IMR-90 (cell line): ENCODE measurements around the gene FZD4. TPM values are rescaled to one million over a fixed set of nuclear protein-coding genes. Genes with fewer than 3 reads are reported as not detected.

ENCODE experiments used
- ATAC-seq: fragments of 200-7000 bp; cut with Tn5 transposase; 2 replicates; pipeline ENCODE4 v1.9.1; 2020; ENCODE audit warnings: low read depth, mild to moderate bottlenecking, moderate library complexity
- BruUV-seq: library from RNA; stranded (reverse); fragments of 400-500 nt; replicated peaks from 2 replicates; lab custom pipeline; 2021; lab: Mats Ljungman, UMichigan
- CTCF ChIA-PET: fragments of 300-600 bp; formaldehyde crosslinking; extraction: SDS; loops from one replicate; lab custom pipeline; 2021; ENCODE audit warnings: antibody characterized with exemption; lab: Yijun Ruan, JAX
- POLR2A ChIA-PET: fragments of 300-600 bp; sonication (Branson Sonifier 250); formaldehyde crosslinking; loops from one replicate; lab custom pipeline; 2022; ENCODE audit warnings: antibody characterized with exemption; ENCODE audit not compliant: unreplicated experiment; lab: Charles Lee
- DNase-seq: peaks from one replicate; pipeline ENCODE4 v3.0.0; 2013
- H2AFZ ChIP-seq: replicated peaks from 2 replicates; pipeline ENCODE3; 2013; ENCODE audit warnings: low read length, mild to moderate bottlenecking; ENCODE audit not compliant: poor library complexity
- H2AK5ac ChIP-seq: 2 replicates; pipeline ENCODE4 v1.6.1; 2013; ENCODE audit warnings: low read depth, low read length, inconsistent platforms
- H2AK9ac ChIP-seq: replicated peaks from 2 replicates; pipeline ENCODE3; 2013; ENCODE audit warnings: mild to moderate bottlenecking, low read depth, low read length, moderate library complexity; ENCODE audit not compliant: poor library complexity
- H2BK120ac ChIP-seq: 2 replicates; pipeline ENCODE4 v1.6.1; 2013; ENCODE audit warnings: low read depth, low read length, inconsistent platforms
- H2BK15ac ChIP-seq: 3 replicates; pipeline ENCODE4 v1.6.1; 2013; ENCODE audit warnings: low read depth, low read length, inconsistent platforms
- H2BK20ac ChIP-seq: 2 replicates; pipeline ENCODE4 v1.6.1; 2013; ENCODE audit warnings: low read depth, mild to moderate bottlenecking, inconsistent platforms, low read length, moderate library complexity
- H2BK5ac ChIP-seq: 2 replicates; pipeline ENCODE4 v1.6.1; 2013; ENCODE audit warnings: mild to moderate bottlenecking, low read depth, low read length, inconsistent platforms; ENCODE audit not compliant: poor library complexity, severe bottlenecking
- H3K14ac ChIP-seq: replicated peaks from 2 replicates; pipeline ENCODE4 v1.6.1; 2013; ENCODE audit warnings: low read depth, low read length, inconsistent platforms
- H3K18ac ChIP-seq: 2 replicates; pipeline ENCODE4 v1.6.1; 2013; ENCODE audit warnings: low read depth, low read length, control low read depth
- H3K23ac ChIP-seq: 2 replicates; pipeline ENCODE4 v1.6.1; 2013; ENCODE audit warnings: low read depth, low read length, inconsistent platforms
- H3K27ac ChIP-seq: 2 replicates; pipeline ENCODE4 v1.5.1; 2013; ENCODE audit warnings: mild to moderate bottlenecking, control low read depth, low read length; ENCODE audit not compliant: insufficient read depth
- H3K27me3 ChIP-seq: 2 replicates; pipeline ENCODE4 v1.6.1; 2013; ENCODE audit warnings: low read length; ENCODE audit not compliant: control insufficient read depth, insufficient read depth
- H3K36me3 ChIP-seq: 2 replicates; pipeline ENCODE4 v1.6.1; 2013; ENCODE audit warnings: low read length, mixed read lengths; ENCODE audit not compliant: control insufficient read depth, insufficient read depth
- H3K4ac ChIP-seq: 2 replicates; pipeline ENCODE4 v1.6.1; 2013; ENCODE audit warnings: low read depth, low read length, inconsistent platforms
- H3K4me1 ChIP-seq: 2 replicates; pipeline ENCODE4 v1.6.1; 2013; ENCODE audit warnings: low read length, mixed read lengths; ENCODE audit not compliant: control insufficient read depth, insufficient read depth
- H3K4me2 ChIP-seq: 2 replicates; pipeline ENCODE4 v1.6.1; 2013; ENCODE audit warnings: low read depth, mild to moderate bottlenecking, control low read depth, low read length, moderate library complexity
- H3K4me3 ChIP-seq: 2 replicates; pipeline ENCODE4 v1.5.1; 2013; ENCODE audit warnings: low read depth, mild to moderate bottlenecking, control low read depth, low read length, moderate library complexity; ENCODE audit not compliant: insufficient read depth
- H3K56ac ChIP-seq: 2 replicates; pipeline ENCODE4 v1.6.1; 2013; ENCODE audit warnings: low read length, inconsistent platforms; ENCODE audit not compliant: insufficient read depth; ENCODE audit errors: extremely low read depth
- H3K79me1 ChIP-seq, 2 experiments: 2 replicates each; pipeline ENCODE4 v1.6.1; 2013; ENCODE audit warnings: low read length in 2 of 2, inconsistent platforms in 1 of 2, low read depth in 1 of 2
- H3K9ac ChIP-seq: 2 replicates; pipeline ENCODE4 v1.6.1; 2013; ENCODE audit warnings: low read depth, low read length, control low read depth
- H3K9me1 ChIP-seq: 2 replicates; pipeline ENCODE4 v1.6.1; 2013; ENCODE audit warnings: low read length, inconsistent platforms; ENCODE audit not compliant: insufficient read depth
- H3K9me3 ChIP-seq: 2 replicates; pipeline ENCODE4 v1.6.1; 2013; ENCODE audit warnings: low read length; ENCODE audit not compliant: control insufficient read depth, insufficient read depth
- H4K20me1 ChIP-seq: 2 replicates; pipeline ENCODE4 v1.6.1; 2013; ENCODE audit warnings: low read length, inconsistent platforms; ENCODE audit not compliant: insufficient read depth
- H4K5ac ChIP-seq: 2 replicates; pipeline ENCODE4 v1.6.1; 2013; ENCODE audit warnings: mild to moderate bottlenecking, low read depth, low read length, control low read depth
- H4K8ac ChIP-seq, 2 experiments: 2 replicates each; pipeline ENCODE4 v1.6.1; 2013; ENCODE audit warnings: low read depth in 2 of 2, low read length in 2 of 2, control low read depth in 1 of 2, inconsistent platforms in 1 of 2
- H4K91ac ChIP-seq: 2 replicates; pipeline ENCODE4 v1.6.1; 2013; ENCODE audit warnings: low read depth, low read length, inconsistent platforms; ENCODE audit not compliant: insufficient read depth
- BHLHE40 ChIP-seq: fragments of 150-350 bp; IDR thresholded peaks from 2 replicates; pipeline ENCODE4 v1.6.1; 2016; ENCODE audit warnings: mild to moderate bottlenecking, low read depth, low read length
- CEBPB ChIP-seq: IDR thresholded peaks from 2 replicates; pipeline ENCODE4 v1.6.1; 2012; ENCODE audit warnings: low read depth, low read length, improper control_type of control experiment
- ELK1 ChIP-seq: fragments of 150-350 bp; IDR thresholded peaks from 2 replicates; pipeline ENCODE4 v1.6.1; 2016; ENCODE audit warnings: low read depth, mild to moderate bottlenecking, low read length, moderate library complexity, borderline replicate concordance
- MAZ ChIP-seq: IDR thresholded peaks from 2 replicates; pipeline ENCODE4 v1.6.1; 2012; ENCODE audit warnings: low read depth, mild to moderate bottlenecking, low read length, improper control_type of control experiment, moderate library complexity, borderline replicate concordance
- RAD21 ChIP-seq: IDR thresholded peaks from 2 replicates; pipeline ENCODE4 v1.6.1; 2012; ENCODE audit warnings: low read length, improper control_type of control experiment
- RCOR1 ChIP-seq: IDR thresholded peaks from 2 replicates; pipeline ENCODE4 v1.6.1; 2012; ENCODE audit warnings: mild to moderate bottlenecking, low read length, improper control_type of control experiment; ENCODE audit not compliant: insufficient replicate concordance
- WGBS, 2 experiments: methylation state at CpG; one replicate each; pipeline versions ENCODE4 v1.1.5 to v1.1.7; 2013; ENCODE audit warnings: missing lambda C conversion rate in 2 of 2; ENCODE audit not compliant: insufficient read length in 1 of 2; ENCODE audit errors: extremely low coverage in 2 of 2; 5-methylcytosine and 5-hydroxymethylcytosine counted together
- dilution Hi-C: fragments of 300-500 bp; cut with HindIII; formaldehyde crosslinking; loops from one replicate; pipeline ENCODE4 v1.14.3; 2018; ENCODE audit warnings: low sequenced_read_pairs; ENCODE audit not compliant: unreplicated experiment
- in situ Hi-C: fragments of 300-500 bp; cut with MboI; formaldehyde crosslinking; loops from 3 replicates; pipeline ENCODE4 v1.14.3; 2019; ENCODE audit warnings: low sequenced_read_pairs, inconsistent platforms, mixed read lengths
- intact Hi-C: fragments of 100-400 bp; cut with micrococcal nuclease; formaldehyde crosslinking; loops from 2 replicates; pipeline ENCODE4 v1.10.0; 2022
- polyA plus RNA-seq, 3 experiments: library from polyadenylated mRNA; depleted of rRNA; stranded (reverse); fragments of >200 nt; gene quantifications; 2 replicates each; pipeline ENCODE4 v1.2.3, GENCODE V29; 2012; ENCODE audit warnings: low replicate concordance in 1 of 3
- total RNA-seq: library from RNA; depleted of rRNA; stranded (reverse); fragments of >200 nt; gene quantifications from 2 replicates; pipeline ENCODE4 v1.2.3, GENCODE V29; 2012
- TF ChIP-seq, protein P1 (sequence below): fragments of 150-350 bp; IDR thresholded peaks from 2 replicates; pipeline ENCODE4 v1.6.1; 2017; ENCODE audit warnings: mild to moderate bottlenecking, antibody characterized with exemption, low read length, low read depth

FZD4 gene
- total and polyA plus RNA-seq, 2 of the 4 experiments (the other 2 are of a cell fraction) = 3.7 to 7.7 TPM

DNA sequence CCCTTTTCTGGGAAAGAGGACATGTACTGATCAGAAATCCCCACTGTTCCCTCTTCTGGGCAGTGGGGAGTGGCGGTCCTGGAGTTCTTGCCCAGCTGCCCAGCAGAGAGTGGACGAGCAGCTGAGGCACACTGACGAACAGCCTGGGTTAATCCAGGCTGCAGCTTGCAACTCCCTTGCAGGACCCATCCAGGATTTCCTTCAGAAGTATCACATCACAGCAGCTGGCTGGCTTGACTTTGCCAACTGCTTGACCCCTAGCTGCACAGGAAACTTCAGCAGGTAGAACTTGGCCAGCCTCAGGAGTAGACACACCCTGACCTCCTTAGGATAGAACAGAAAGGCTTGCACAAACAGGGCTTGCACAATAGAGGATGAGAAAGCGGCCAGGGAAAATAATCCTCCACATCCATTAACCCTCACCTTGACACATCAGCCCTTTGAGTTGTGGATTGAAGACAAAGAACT lies 27.9 kb upstream of the FZD4 start:
- H2BK5ac ChIP-seq = no peak overlapping the region
- ATAC-seq (no peak), DNase-seq (no peak)
- peak overlapping the region; percentile 70 for H2AK9ac ChIP-seq
- dilution Hi-C loops = no loop called here
- no peak overlapping the region for H3K4me2 ChIP-seq
- H3K56ac ChIP-seq = no peak overlapping the region
- H2BK20ac ChIP-seq = no peak overlapping the region
- no peak overlapping the region for H2BK120ac ChIP-seq
- H3K23ac ChIP-seq = no peak overlapping the region
- no peaks in the 10 kb centered on the region for H3K79me1 ChIP-seq
- H4K5ac ChIP-seq = no peak overlapping the region
- POLR2A ChIA-PET = no interaction called here
- no peak overlapping the region for H2AK5ac ChIP-seq
- no peak overlapping the region for H3K14ac ChIP-seq
- H3K4ac ChIP-seq = no peak overlapping the region
- H4K8ac ChIP-seq = no peak overlapping the region
- WGBS, 2 experiments = no CpG with 5 or more reads among the region's 4 CpGs
- H3K36me3 ChIP-seq = no peaks in the 10 kb centered on the region
- no peak overlapping the region for H3K27ac ChIP-seq
- CTCF ChIA-PET = interaction anchor here (1.6 kb wide), 1 partner anchor 12 kb away, joined by 4 read pairs; no protein-coding TSS in a partner anchor
- TF ChIP-seq RAD21 (no peak), CEBPB (no peak), BHLHE40 (no peak), MAZ (no peak), ELK1 (no peak), RCOR1 (no peak)
- TF ChIP-seq, protein P1, sequence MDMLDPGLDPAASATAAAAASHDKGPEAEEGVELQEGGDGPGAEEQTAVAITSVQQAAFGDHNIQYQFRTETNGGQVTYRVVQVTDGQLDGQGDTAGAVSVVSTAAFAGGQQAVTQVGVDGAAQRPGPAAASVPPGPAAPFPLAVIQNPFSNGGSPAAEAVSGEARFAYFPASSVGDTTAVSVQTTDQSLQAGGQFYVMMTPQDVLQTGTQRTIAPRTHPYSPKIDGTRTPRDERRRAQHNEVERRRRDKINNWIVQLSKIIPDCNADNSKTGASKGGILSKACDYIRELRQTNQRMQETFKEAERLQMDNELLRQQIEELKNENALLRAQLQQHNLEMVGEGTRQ = no peak
- H3K9me3 ChIP-seq = no peaks in the 10 kb centered on the region
- H3K9me1 ChIP-seq = 0 out of 2 replicates have a peak, but pooled peaks cover 2% of the 10 kb centered on the region
- in situ Hi-C loops = no loop called here
- no peak overlapping the region for H2BK15ac ChIP-seq
- no peak overlapping the region for H3K4me3 ChIP-seq
- H4K20me1 ChIP-seq = no peaks in the 10 kb centered on the region
- H3K18ac ChIP-seq = no peak overlapping the region
- peaks cover 4% of the 10 kb centered on the region; the same call in 1 of the 2 replicates for H3K27me3 ChIP-seq
- H3K9ac ChIP-seq = no peak overlapping the region
- H4K91ac ChIP-seq = no peak overlapping the region
- H3K4me1 ChIP-seq = no peaks in the 10 kb centered on the region
- H2AFZ ChIP-seq = no peak overlapping the region
- intact Hi-C loops = no loop called here
- BruUV-seq = no TSS peak
